GM23248 (cell line): ENCODE measurements around the gene ARID4B.

Source experiments
- EZH2 ChIP-seq: fragments of 200-600 bp; sonication (generic); IDR thresholded peaks from 2 replicates; pipeline ENCODE4 v1.6.1; 2018; ENCODE audit warnings: antibody characterized with exemption, mild to moderate bottlenecking; ENCODE audit not compliant: insufficient read depth, poor library complexity, severe bottlenecking
- EZH2phosphoT487 ChIP-seq: fragments of 200-600 bp; sonication (generic); IDR thresholded peaks from 2 replicates; pipeline ENCODE4 v1.6.1; 2018; ENCODE audit warnings: antibody characterized with exemption, moderate library complexity, mild to moderate bottlenecking, low read depth; ENCODE audit not compliant: insufficient read depth

DNA sequence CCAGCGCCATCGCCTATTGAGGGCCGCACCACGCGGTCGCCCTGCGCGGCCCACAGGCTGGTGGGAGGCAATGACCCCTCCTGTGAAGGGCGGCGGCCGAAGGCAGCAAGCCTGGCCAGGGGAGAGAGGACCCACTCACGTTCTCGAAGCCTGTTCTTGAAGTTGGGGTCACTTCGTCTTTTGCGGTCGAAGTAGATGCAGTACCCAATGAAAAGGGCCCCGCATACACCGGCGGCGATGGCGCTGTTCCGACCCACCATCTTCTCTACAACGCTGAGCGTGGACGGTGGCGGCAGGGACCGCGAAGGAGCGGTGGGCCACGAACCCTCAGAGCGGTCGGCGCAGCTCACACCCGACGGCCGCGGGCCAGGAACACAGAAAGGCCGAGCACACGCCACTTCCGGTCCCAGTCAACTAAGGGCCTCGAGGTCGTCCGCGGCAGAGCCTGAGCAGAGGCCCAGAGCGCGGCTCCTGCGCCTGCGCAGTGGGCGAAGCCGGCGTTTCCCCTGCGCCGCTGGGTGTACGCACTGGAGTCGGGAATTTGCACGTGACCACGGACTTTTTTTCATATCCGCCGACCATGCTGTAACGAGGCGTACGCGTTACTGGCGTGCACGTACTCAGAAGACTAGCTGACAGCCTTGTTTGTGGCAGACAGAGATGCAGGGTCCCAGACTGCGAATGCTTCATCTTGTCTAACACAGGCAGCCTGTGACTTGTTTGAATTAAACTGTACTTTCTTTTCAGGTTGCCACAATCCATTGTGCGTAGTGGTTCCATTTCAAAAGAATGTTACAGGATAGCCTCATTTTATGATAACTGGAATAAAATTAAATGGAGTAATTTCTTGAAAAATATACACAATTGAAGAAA, 199.3 kb downstream of the ARID4B start, which contains the start of gene TOMM20:
- TF ChIP-seq EZH2 (no peak), EZH2phosphoT487 (no peak)
